Measurements from ENCODE around the gene IL1RAP.

- no peak for TF ChIP-seq POLR2A (IDR thresholded peaks at IDR 0.05)
- TF ChIP-seq, protein P1, sequence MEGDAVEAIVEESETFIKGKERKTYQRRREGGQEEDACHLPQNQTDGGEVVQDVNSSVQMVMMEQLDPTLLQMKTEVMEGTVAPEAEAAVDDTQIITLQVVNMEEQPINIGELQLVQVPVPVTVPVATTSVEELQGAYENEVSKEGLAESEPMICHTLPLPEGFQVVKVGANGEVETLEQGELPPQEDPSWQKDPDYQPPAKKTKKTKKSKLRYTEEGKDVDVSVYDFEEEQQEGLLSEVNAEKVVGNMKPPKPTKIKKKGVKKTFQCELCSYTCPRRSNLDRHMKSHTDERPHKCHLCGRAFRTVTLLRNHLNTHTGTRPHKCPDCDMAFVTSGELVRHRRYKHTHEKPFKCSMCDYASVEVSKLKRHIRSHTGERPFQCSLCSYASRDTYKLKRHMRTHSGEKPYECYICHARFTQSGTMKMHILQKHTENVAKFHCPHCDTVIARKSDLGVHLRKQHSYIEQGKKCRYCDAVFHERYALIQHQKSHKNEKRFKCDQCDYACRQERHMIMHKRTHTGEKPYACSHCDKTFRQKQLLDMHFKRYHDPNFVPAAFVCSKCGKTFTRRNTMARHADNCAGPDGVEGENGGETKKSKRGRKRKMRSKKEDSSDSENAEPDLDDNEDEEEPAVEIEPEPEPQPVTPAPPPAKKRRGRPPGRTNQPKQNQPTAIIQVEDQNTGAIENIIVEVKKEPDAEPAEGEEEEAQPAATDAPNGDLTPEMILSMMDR (IDR thresholded peaks at IDR 0.05) = no peak
These were observed 32.1 kb upstream of the IL1RAP start for GRCh38 chr3:190481779-190482178.

Data from body of pancreas (tissue), 4 donors.